Sigmoid colon (tissue), 7 donors: ENCODE data around the gene GSC. TPM values are rescaled to one million over a fixed set of nuclear protein-coding genes. Genes with fewer than 3 reads are reported as not detected.

Source experiments
- DNase-seq: peaks from one replicate; pipeline ENCODE4 v3.0.0-alpha.2; 2019
- H3K27ac ChIP-seq, 4 donors: fragments of 200-600 bp; sonication (generic); one replicate each; pipeline ENCODE4 v1.5.1; 2016 to 2019; ENCODE audit warnings: mild to moderate bottlenecking in 1 of 4
- H3K27me3 ChIP-seq, 3 donors: fragments of 200-600 bp; sonication (generic); one replicate each; pipeline ENCODE4 v1.5.1; 2019; ENCODE audit warnings: mild to moderate bottlenecking in 1 of 3
- H3K36me3 ChIP-seq, 4 donors: fragments of 200-600 bp; sonication (generic); one replicate each; pipeline ENCODE4 v1.5.1; 2016 to 2019
- H3K4me1 ChIP-seq, 4 donors: fragments of 200-600 bp; sonication (generic); one replicate each; pipeline ENCODE4 v1.5.1; 2017 to 2019
- H3K4me3 ChIP-seq, 4 donors: fragments of 200-600 bp; sonication (generic); one replicate each; pipeline ENCODE4 v1.5.1; 2017 to 2019; ENCODE audit warnings: mild to moderate bottlenecking in 2 of 4, moderate library complexity in 1 of 4
- H3K9me3 ChIP-seq, 4 donors: fragments of 200-600 bp in 3 of 4; sonication (generic) in 3 of 4; one replicate each; pipeline versions ENCODE4 v1.5.1 to v1.6.1; 2013 to 2019
- EP300 ChIP-seq, 4 donors: sonication (generic); formaldehyde crosslinking; IDR thresholded peaks; one replicate each; pipeline ENCODE4 v1.6.1; 2017; ENCODE audit warnings: antibody characterized with exemption in 4 of 4
- POLR2A ChIP-seq, 2 donors: fragments of 450-650 bp; IDR thresholded peaks; one replicate each; pipeline ENCODE4 v1.6.1; 2016; ENCODE audit warnings: antibody characterized with exemption in 2 of 2, mild to moderate bottlenecking in 2 of 2, moderate library complexity in 2 of 2
- POLR2AphosphoS5 ChIP-seq, 4 donors: sonication (generic); formaldehyde crosslinking; IDR thresholded peaks; one replicate each; pipeline ENCODE4 v1.6.1; 2017; ENCODE audit warnings: antibody characterized with exemption in 4 of 4
- WGBS, 2 donors: extraction: QIAGEN DNeasy Blood & Tissue Kit; methylation state at CpG; one replicate each; pipeline ENCODE4 v1.1.7; 2013; 5-methylcytosine and 5-hydroxymethylcytosine counted together
- intact Hi-C: fragments of 100-400 bp; cut with DNase I; formaldehyde crosslinking; loops from one replicate; pipeline ENCODE4 v1.15.1; 2023
- polyA plus RNA-seq, 3 donors: library from polyadenylated mRNA; stranded (reverse); fragments of 200-250 nt; gene quantifications; one replicate each; pipeline ENCODE4 v1.2.3, GENCODE V29; 2013
- total RNA-seq, 4 donors: library from RNA; depleted of rRNA; stranded (reverse); fragments of >200 nt; gene quantifications; one replicate each; pipeline ENCODE4 v1.1.0, GENCODE V29; 2016
- TF ChIP-seq, protein P1 (sequence below), 4 experiments: fragments of 450-650 bp in 3 of 4; fragments of 200-600 bp in 1 of 4; IDR thresholded peaks; one replicate each; pipeline ENCODE4 v1.5.1; 2016 to 2019; ENCODE audit warnings: antibody characterized with exemption in 4 of 4, mild to moderate bottlenecking in 3 of 4, moderate library complexity in 2 of 4
- donor health status: healthy with polysubstance abuse.
- donor health status: Bipolar disorder and iron deficiency.
- donor health status: healthy.

Gene GSC
- total and polyA plus RNA-seq, 7 donors, result 0.07 to 7.5 (median 0.41) TPM; not detected in 2

GRCh38 chr14:94768521-94769390 is 1.2 kb downstream of the GSC start:
- Histone ChIP-seq H3K27ac (no peak overlapping the region), H3K27me3 (peaks cover 67 to 100% (median 68%) of the 10 kb centered on the region in 3 donors), H3K4me3 (peak overlapping the region in 3 of 4 donors; percentile 46 to 59 (median 54)), H3K4me1 (peaks cover 0 to 28% (median 26%) of the 10 kb centered on the region in 4 donors), H3K36me3 (no peaks in the 10 kb centered on the region), H3K9me3 (no peaks in the 10 kb centered on the region)
- peak; percentile 77 for DNase-seq
- TF ChIP-seq POLR2AphosphoS5 (IDR thresholded peaks at IDR 0.05), result peak in 2 of 4 donors; percentile 7 to 34
- no peak for TF ChIP-seq POLR2A (IDR thresholded peaks at IDR 0.05)
- intact Hi-C loops, result no loop called here
- 2 to 4% methylated on average over 82 of the region's 82 CpGs for WGBS, 2 donors

- no peaks in the 10 kb centered on the region for H3K36me3 ChIP-seq
- TF ChIP-seq, protein P1, sequence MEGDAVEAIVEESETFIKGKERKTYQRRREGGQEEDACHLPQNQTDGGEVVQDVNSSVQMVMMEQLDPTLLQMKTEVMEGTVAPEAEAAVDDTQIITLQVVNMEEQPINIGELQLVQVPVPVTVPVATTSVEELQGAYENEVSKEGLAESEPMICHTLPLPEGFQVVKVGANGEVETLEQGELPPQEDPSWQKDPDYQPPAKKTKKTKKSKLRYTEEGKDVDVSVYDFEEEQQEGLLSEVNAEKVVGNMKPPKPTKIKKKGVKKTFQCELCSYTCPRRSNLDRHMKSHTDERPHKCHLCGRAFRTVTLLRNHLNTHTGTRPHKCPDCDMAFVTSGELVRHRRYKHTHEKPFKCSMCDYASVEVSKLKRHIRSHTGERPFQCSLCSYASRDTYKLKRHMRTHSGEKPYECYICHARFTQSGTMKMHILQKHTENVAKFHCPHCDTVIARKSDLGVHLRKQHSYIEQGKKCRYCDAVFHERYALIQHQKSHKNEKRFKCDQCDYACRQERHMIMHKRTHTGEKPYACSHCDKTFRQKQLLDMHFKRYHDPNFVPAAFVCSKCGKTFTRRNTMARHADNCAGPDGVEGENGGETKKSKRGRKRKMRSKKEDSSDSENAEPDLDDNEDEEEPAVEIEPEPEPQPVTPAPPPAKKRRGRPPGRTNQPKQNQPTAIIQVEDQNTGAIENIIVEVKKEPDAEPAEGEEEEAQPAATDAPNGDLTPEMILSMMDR (IDR thresholded peaks at IDR 0.05), result no peak
- TF ChIP-seq POLR2AphosphoS5 (IDR thresholded peaks at IDR 0.05), result no peak
- TF ChIP-seq EP300 (IDR thresholded peaks at IDR 0.05), result no peak
- TF ChIP-seq POLR2A (IDR thresholded peaks at IDR 0.05), result no peak
- H3K4me1 ChIP-seq, result peaks cover 0 to 28% (median 26%) of the 10 kb centered on the region in 4 donors
- H3K4me3 ChIP-seq, result peak overlapping the region in 2 of 4 donors; percentile 54 to 59
- no peaks in the 10 kb centered on the region for H3K9me3 ChIP-seq
- H3K27ac ChIP-seq, result no peak overlapping the region
- peaks cover 61 to 96% (median 62%) of the 10 kb centered on the region in 3 donors for H3K27me3 ChIP-seq
- no peak for DNase-seq
- intact Hi-C loops, result no loop called here
- WGBS, 2 donors, result 6 to 7% methylated on average over 26 of the region's 26 CpGs
Observed at GRCh38 chr14:94768141-94768520, 1.8 kb downstream of the GSC start.

- no peak overlapping the region for H3K4me3 ChIP-seq
- H3K36me3 ChIP-seq, result no peaks in the 10 kb centered on the region
- WGBS, 2 donors, result 8 to 16% methylated on average over 27 of the region's 27 CpGs
- H3K4me1 ChIP-seq, result peaks cover 0 to 33% (median 27%) of the 10 kb centered on the region in 4 donors
- H3K27ac ChIP-seq, result no peak overlapping the region
- no peaks in the 10 kb centered on the region for H3K9me3 ChIP-seq
- DNase-seq, result no peak
- TF ChIP-seq POLR2A (IDR thresholded peaks at IDR 0.05), result no peak
- no peak for TF ChIP-seq EP300 (IDR thresholded peaks at IDR 0.05)
- no peak for TF ChIP-seq POLR2AphosphoS5 (IDR thresholded peaks at IDR 0.05)
- TF ChIP-seq, protein P1 (IDR thresholded peaks at IDR 0.05), result no peak
- peaks cover 54 to 96% (median 55%) of the 10 kb centered on the region in 3 donors for H3K27me3 ChIP-seq
- intact Hi-C loops, result no loop called here
Observed at GRCh38 chr14:94767321-94767878, 2.5 kb downstream of the GSC start.

GRCh38 chr14:94764573-94764972 is 5.3 kb downstream of the GSC start:
- Histone ChIP-seq H3K36me3 (no peaks in the 10 kb centered on the region), H3K9me3 (no peaks in the 10 kb centered on the region), H3K27ac (no peak overlapping the region), H3K4me3 (no peak overlapping the region), H3K4me1 (peaks cover 0 to 31% (median 21%) of the 10 kb centered on the region in 4 donors), H3K27me3 (peaks cover 26 to 71% (median 29%) of the 10 kb centered on the region in 3 donors)
- DNase-seq, result no peak
- TF ChIP-seq EP300 (IDR thresholded peaks at IDR 0.05) (no peak), POLR2A (IDR thresholded peaks at IDR 0.05) (no peak), POLR2AphosphoS5 (IDR thresholded peaks at IDR 0.05) (no peak)
- TF ChIP-seq, protein P1 (IDR thresholded peaks at IDR 0.05), result no peak
- WGBS, 2 donors, result 62 to 71% methylated on average over 7 of the region's 7 CpGs
- intact Hi-C loops, result no loop called here

DNA sequence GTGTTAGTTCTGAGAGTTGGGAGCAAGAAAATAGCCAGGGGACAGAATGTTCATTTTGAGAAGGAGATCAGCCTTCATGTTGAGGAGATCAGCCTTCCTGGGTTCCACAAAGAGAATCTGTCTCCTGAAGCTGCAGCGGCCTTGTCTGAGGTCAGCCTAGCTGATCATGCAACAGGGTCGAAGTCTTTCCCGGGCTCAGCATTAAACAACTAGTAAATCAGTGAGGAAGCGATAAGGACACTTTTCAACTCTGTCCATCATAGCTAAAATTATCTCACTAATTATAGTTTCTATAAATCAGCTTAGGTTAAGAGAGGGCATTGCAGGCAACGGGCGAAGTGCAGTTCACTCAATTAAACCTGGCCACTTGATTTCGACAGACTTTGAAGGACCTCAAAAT is 7.5 kb downstream of the GSC start:
- intact Hi-C loops, result no loop called here
- DNase-seq, result no peak
- H3K4me3 ChIP-seq, result no peak overlapping the region
- no peaks in the 10 kb centered on the region for H3K36me3 ChIP-seq
- no peaks in the 10 kb centered on the region for H3K9me3 ChIP-seq
- WGBS, 2 donors, result 55 to 65% methylated on average over 7 of the region's 7 CpGs
- H3K27ac ChIP-seq, result no peak overlapping the region
- peaks cover 8 to 50% (median 10%) of the 10 kb centered on the region in 3 donors for H3K27me3 ChIP-seq
- TF ChIP-seq, protein P1 (IDR thresholded peaks at IDR 0.05), result no peak
- TF ChIP-seq POLR2AphosphoS5 (IDR thresholded peaks at IDR 0.05) (no peak), EP300 (IDR thresholded peaks at IDR 0.05) (no peak), POLR2A (IDR thresholded peaks at IDR 0.05) (no peak)
- peaks cover 0 to 11% (median 5%) of the 10 kb centered on the region in 4 donors for H3K4me1 ChIP-seq
